ENCODE data around the gene DPP10.

GRCh38 chr2:115505331-115505730, 1062.9 kb downstream of the DPP10 start:
- TF ChIP-seq CTCF (conservative IDR thresholded peaks at IDR 0.05), result no peak
- TF ChIP-seq ZFX (IDR thresholded peaks at IDR 0.05), result no peak

Data from C4-2B (cell line).